WTC11 (cell line): Measurements from ENCODE around the gene DDRGK1. TPM values are rescaled to one million over a fixed set of nuclear protein-coding genes. Genes with fewer than 3 reads are reported as not detected.

Experiments
- ATAC-seq: fragments of 200-7000 bp; cut with Tn5 transposase; 2 replicates; pipeline ENCODE4 v1.10.0; 2021; ENCODE audit warnings: mild to moderate bottlenecking, moderate library complexity
- CTCF ChIA-PET: fragments of 300-600 bp; sonication (Branson Sonifier 250); formaldehyde crosslinking; loops from one replicate; lab custom pipeline; 2021; ENCODE audit warnings: antibody characterized with exemption; lab: Charles Lee
- POLR2A ChIA-PET: fragments of 350-600 bp; sonication (Branson Sonifier 250); formaldehyde crosslinking; loops from one replicate; lab custom pipeline; 2021; ENCODE audit warnings: antibody characterized with exemption; lab: Charles Lee
- DNase-seq: peaks from one replicate; pipeline ENCODE4 v3.0.0; 2021; ENCODE audit warnings: low spot score
- H3K27ac Mint-ChIP-seq: 2 replicates; pipeline ENCODE4 v1.8.0; 2021; ENCODE audit warnings: mixed read lengths
- H3K27me3 Mint-ChIP-seq: 2 replicates; pipeline ENCODE4 v1.8.0; 2021; ENCODE audit warnings: low read depth, mild to moderate bottlenecking, moderate library complexity, mixed read lengths
- H3K36me3 Mint-ChIP-seq: 2 replicates; pipeline ENCODE4 v1.8.0; 2021; ENCODE audit warnings: mixed read lengths
- H3K4me1 Mint-ChIP-seq: 2 replicates; pipeline ENCODE4 v1.8.0; 2022; ENCODE audit warnings: mixed read lengths
- H3K4me3 Mint-ChIP-seq: 2 replicates; pipeline ENCODE4 v1.8.0; 2021; ENCODE audit warnings: mild to moderate bottlenecking, moderate library complexity, mixed read lengths
- H3K9me3 Mint-ChIP-seq: 2 replicates; pipeline ENCODE4 v1.8.0; 2021; ENCODE audit warnings: mixed read lengths
- E2F1 ChIP-seq: sonication (generic); formaldehyde crosslinking; IDR thresholded peaks from 2 replicates; pipeline ENCODE4 v1.8.0; 2022; ENCODE audit warnings: mild to moderate bottlenecking, missing genetic modification reagents
- FOXK1 ChIP-seq: sonication (generic); formaldehyde crosslinking; IDR thresholded peaks from 2 replicates; pipeline ENCODE4 v1.8.0; 2022; ENCODE audit warnings: mild to moderate bottlenecking, moderate library complexity, missing genetic modification reagents
- GTF2I ChIP-seq: fragments of 250-450 bp; sonication (Bioruptor Pico); conservative IDR thresholded peaks from 2 replicates; pipeline ENCODE4 v1.4.0; 2021; ENCODE audit warnings: mild to moderate bottlenecking
- NR1H2 ChIP-seq: sonication (generic); formaldehyde crosslinking; IDR thresholded peaks from 2 replicates; pipeline ENCODE4 v1.9.0; 2021; ENCODE audit warnings: mild to moderate bottlenecking, moderate library complexity, missing genetic modification reagents
- PRDM15 ChIP-seq: sonication (generic); formaldehyde crosslinking; IDR thresholded peaks from 2 replicates; pipeline ENCODE4 v1.8.0; 2022; ENCODE audit warnings: missing genetic modification reagents
- PREB ChIP-seq: sonication (generic); formaldehyde crosslinking; IDR thresholded peaks from 2 replicates; pipeline ENCODE4 v1.8.1; 2022; ENCODE audit warnings: mild to moderate bottlenecking, missing genetic modification reagents, moderate library complexity, borderline replicate concordance
- SMAD3 ChIP-seq: sonication (generic); formaldehyde crosslinking; IDR thresholded peaks from 2 replicates; pipeline ENCODE4 v1.8.0; 2022; ENCODE audit warnings: missing genetic modification reagents, mild to moderate bottlenecking, borderline replicate concordance
- SOX15 ChIP-seq: fragments of 250-450 bp; sonication (Bioruptor Pico); IDR thresholded peaks from 2 replicates; pipeline ENCODE4 v1.9.0; 2021; ENCODE audit warnings: mild to moderate bottlenecking
- ZBTB21 ChIP-seq: sonication (generic); formaldehyde crosslinking; IDR thresholded peaks from 2 replicates; pipeline ENCODE4 v1.8.1; 2023; ENCODE audit warnings: mild to moderate bottlenecking, missing genetic modification reagents, borderline replicate concordance
- ZNF232 ChIP-seq: sonication (generic); formaldehyde crosslinking; IDR thresholded peaks from 2 replicates; pipeline ENCODE4 v1.8.0; 2022; ENCODE audit warnings: mild to moderate bottlenecking, missing genetic modification reagents
- ZNF416 ChIP-seq: fragments of 250-450 bp; sonication (Bioruptor Pico); IDR thresholded peaks from 2 replicates; pipeline ENCODE4 v1.9.0; 2021; ENCODE audit warnings: mild to moderate bottlenecking, inconsistent platforms
- ZNF512 ChIP-seq: sonication (generic); formaldehyde crosslinking; IDR thresholded peaks from 2 replicates; pipeline ENCODE4 v1.8.1; 2022; ENCODE audit warnings: missing genetic modification reagents, borderline replicate concordance
- total RNA-seq: library from RNA; stranded (reverse); gene quantifications from 3 replicates; pipeline ENCODE4 v1.2.3, GENCODE V29; 2021

DDRGK1 gene
- total RNA-seq, 1 experiment from 2014 or later: 46.4 TPM

- TF ChIP-seq ZNF512 (CRISPR knock-in tag): no peak
- TF ChIP-seq PREB (CRISPR knock-in tag): no peak
- TF ChIP-seq NR1H2 (CRISPR knock-in tag): no peak
- no peak for TF ChIP-seq E2F1 (CRISPR knock-in tag)
- TF ChIP-seq ZBTB21 (CRISPR knock-in tag): no peak
- no peak for TF ChIP-seq PRDM15
- TF ChIP-seq ZNF416: no peak
Observed at GRCh38 chr20:3146732-3147341, 57.6 kb downstream of the DDRGK1 start (continued).

GRCh38 chr20:3141757-3142156 is 62.7 kb downstream of the DDRGK1 start:
- DNase-seq (no peak), ATAC-seq (no peak)
- ChIA-PET CTCF (interaction anchor here (0.7 kb wide), 1 partner anchor 43 kb away, joined by 4 read pairs; no protein-coding TSS in a partner anchor), POLR2A (no interaction called here)
- Mint-ChIP-seq H3K4me3 (no peak overlapping the region), H3K27ac (no peak overlapping the region), H3K36me3 (peaks cover 9% of the 10 kb centered on the region), H3K27me3 (no peaks in the 10 kb centered on the region), H3K4me1 (no peaks in the 10 kb centered on the region), H3K9me3 (peaks cover 4% of the 10 kb centered on the region)
- no peak for TF ChIP-seq ZNF416
- TF ChIP-seq ZNF232 (CRISPR knock-in tag): no peak
- TF ChIP-seq SMAD3 (CRISPR knock-in tag): no peak
- no peak for TF ChIP-seq GTF2I (CRISPR knock-in tag)
- TF ChIP-seq FOXK1 (CRISPR knock-in tag): no peak
- no peak for TF ChIP-seq SOX15

Other genes starting within 250 kb of the DDRGK1 start
- 0.44 to 1.1 TPM (median 0.50 TPM) in 3 replicates for gene GNRH2, start 161.1 kb downstream of the DDRGK1 start, total RNA-seq
- gene MRPS26, start 158.6 kb downstream of the DDRGK1 start, total RNA-seq: 105 to 111 TPM (median 110 TPM) in 3 replicates
- gene OXT, start 133.1 kb downstream of the DDRGK1 start, total RNA-seq: not detected in 3 replicates
- 0.32 to 0.50 TPM (median 0.34 TPM) in 3 replicates for gene AVP, start 120.0 kb downstream of the DDRGK1 start, total RNA-seq
- gene FASTKD5, start 44.8 kb downstream of the DDRGK1 start, total RNA-seq: 19.7 to 22.1 TPM (median 20.2 TPM) in 3 replicates
- 4.4 to 6.9 TPM (median 5.0 TPM) in 3 replicates for gene UBOX5, start 44.8 kb downstream of the DDRGK1 start, total RNA-seq
- 32.6 to 39.4 TPM (median 38.7 TPM) in 3 replicates for gene LZTS3, start 31.1 kb downstream of the DDRGK1 start, total RNA-seq
- gene ITPA, start 4.8 kb upstream of the DDRGK1 start, total RNA-seq: 83.4 to 104 TPM (median 88.5 TPM) in 3 replicates
- gene SLC4A11, start 34.5 kb upstream of the DDRGK1 start, total RNA-seq: 30.4 to 39.5 TPM (median 34.5 TPM) in 3 replicates
- 6.3 to 8.6 TPM (median 8.1 TPM) in 3 replicates for gene DNAAF9, start 203.0 kb upstream of the DDRGK1 start, total RNA-seq